GM23338 (cell line): ENCODE measurements around the gene CMTM6. TPM values are rescaled to one million over a fixed set of nuclear protein-coding genes. Genes with fewer than 3 reads are reported as not detected.

ENCODE experiments used
- CREB1 ChIP-seq: fragments of 250-450 bp; sonication (Bioruptor Pico); IDR thresholded peaks from 2 replicates; pipeline ENCODE4 v1.5.0; 2020; ENCODE audit warnings: low read depth, mild to moderate bottlenecking, moderate library complexity
- NANOG ChIP-seq: IDR thresholded peaks from 2 replicates; pipeline ENCODE4 v1.6.1; 2016; ENCODE audit warnings: antibody characterized with exemption, borderline replicate concordance
- REST ChIP-seq: IDR thresholded peaks from one replicate; pipeline ENCODE4 v1.6.1; 2018; ENCODE audit warnings: antibody characterized with exemption; ENCODE audit not compliant: unreplicated experiment
- STAT1 ChIP-seq: IDR thresholded peaks from one replicate; pipeline ENCODE4 v1.6.1; 2016; ENCODE audit warnings: antibody characterized with exemption; ENCODE audit not compliant: unreplicated experiment
- ZNF114 ChIP-seq: fragments of 250-450 bp; sonication (Bioruptor Pico); IDR thresholded peaks from 2 replicates; pipeline ENCODE4 v1.5.0; 2020; ENCODE audit warnings: mild to moderate bottlenecking, moderate library complexity
- ZNF462 ChIP-seq: fragments of 250-450 bp; sonication (Bioruptor Pico); IDR thresholded peaks from 2 replicates; pipeline ENCODE4 v1.5.0; 2020; ENCODE audit warnings: mild to moderate bottlenecking, moderate library complexity
- polyA plus RNA-seq: library from polyadenylated mRNA; unstranded; fragments of >200 nt; fragmentation: Nextera tagmentation; extraction: Ambion mirVana; gene quantifications from 2 replicates; pipeline ENCODE4 v1.2.1, GENCODE V29; 2016
- total RNA-seq: library from RNA; depleted of rRNA; stranded (reverse); fragments of >200 nt; shearing (Covaris generic); gene quantifications from 2 replicates; pipeline ENCODE4 v1.2.3, GENCODE V29; 2014

Gene CMTM6
- total and polyA plus RNA-seq, 2 experiments from 2014 or later: 42.3 to 123 TPM

GRCh38 chr3:32492684-32493436 is 9.8 kb downstream of the CMTM6 start (continued):
- no peak for TF ChIP-seq ZNF462
- TF ChIP-seq STAT1: no peak
- no peak for TF ChIP-seq REST
- TF ChIP-seq NANOG: no peak
- no peak for TF ChIP-seq CREB1 (CRISPR knock-in tag)
- TF ChIP-seq ZNF114 (CRISPR knock-in tag): no peak
